ENCODE data around the gene UNC5A. TPM values are rescaled to one million over a fixed set of nuclear protein-coding genes. Genes with fewer than 3 reads are reported as not detected.
A peak's percentile ranks its signal among the peaks of the same experiment; 100 is the strongest.

Gene UNC5A
- total and polyA plus RNA-seq, 10 of the 15 experiments (the other 5 are each of a cell fraction or from before 2014, with no cell fraction given): not detected

GRCh38 chr5:176779537-176779936 lies 30.8 kb upstream of the UNC5A start:
- no peak for DNase-seq (ENCODE audit: low read depth, low spot score)
- Histone ChIP-seq H3K79me2 (ENCODE audit: control insufficient read depth, insufficient read depth, low read length) (no peaks in the 10 kb centered on the region), H3K9ac (ENCODE audit: control insufficient read depth, insufficient read depth, low read length) (no peak overlapping the region), H3K36me3 (ENCODE audit: control insufficient read depth in 2 of 2, insufficient read depth in 2 of 2, low read length in 1 of 2) (no peaks in the 10 kb centered on the region), H3K4me3 (no peak overlapping the region), H3K4me1 (ENCODE audit: control insufficient read depth, insufficient read depth, low read length) (no peaks in the 10 kb centered on the region), H3K27me3 (replicated peaks in 1 of 2; ENCODE audit: control insufficient read depth in 2 of 2, insufficient read depth in 2 of 2, low read length in 1 of 2) (peaks cover 0 to 2% of the 10 kb centered on the region in 2 experiments; a peak in 1 of 4 replicates), H3K27ac (ENCODE audit: control insufficient read depth, insufficient read depth) (no peak overlapping the region), H2AFZ (ENCODE audit: control insufficient read depth, low read depth, low read length) (no peak overlapping the region), H4K20me1 (ENCODE audit: control insufficient read depth, insufficient read depth) (no peaks in the 10 kb centered on the region), H3K9me3 (replicated peaks; ENCODE audit: control insufficient read depth, insufficient read depth, low read length) (no peaks in the 10 kb centered on the region), H3K4me2 (ENCODE audit: control insufficient read depth, insufficient read depth) (no peak overlapping the region)
- ChIA-PET POLR2A (no interaction called here), SMC1A (ENCODE audit: uncharacterized antibody, unreplicated experiment) (no interaction called here), CTCF (no interaction called here), RAD21 (ENCODE audit: unreplicated experiment) (no interaction called here)
- WGBS (ENCODE audit: insufficient coverage, insufficient replicate concordance, low lambda C conversion rate, missing lambda C conversion rate): 45% methylated on average over 9 of the region's 9 CpGs
- no TSS peak for BruUV-seq (replicated peaks)
- no peak for FAIRE-seq
- no peak for ATAC-seq
- intact Hi-C loops (cut with micrococcal nuclease; ENCODE audit: unreplicated experiment): no loop called here
- in situ Hi-C loops (cut with MboI): no loop called here
- TF ChIP-seq KAT2A (conservative IDR thresholded peaks at IDR 0.05; ENCODE audit: control insufficient read depth, low read depth, low read length) (no peak), CEBPB (IDR thresholded peaks at IDR 0.05; ENCODE audit: borderline replicate concordance in 1 of 2, low read depth in 2 of 2, low read length in 2 of 2) (no peak), HDAC6 (IDR thresholded peaks at IDR 0.05; ENCODE audit: unreplicated experiment) (no peak), ATF2 (IDR thresholded peaks at IDR 0.05; ENCODE audit: low read length) (no peak), BCL3 (IDR thresholded peaks at IDR 0.05; ENCODE audit: borderline replicate concordance, insufficient read depth, low read depth, low read length, poor library complexity, severe bottlenecking) (peak; percentile 78), SUZ12 (IDR thresholded peaks at IDR 0.05; ENCODE audit: unreplicated experiment) (no peak), CUX1 (IDR thresholded peaks at IDR 0.05; ENCODE audit: insufficient replicate concordance, low read depth, low read length) (no peak), IRF5 (IDR thresholded peaks at IDR 0.05; ENCODE audit: borderline replicate concordance) (no peak), HDAC2 (IDR thresholded peaks at IDR 0.05) (no peak), SUPT20H (IDR thresholded peaks at IDR 0.05; ENCODE audit: borderline replicate concordance, control insufficient read depth, low read depth, low read length) (no peak), POLR2AphosphoS5 (IDR thresholded peaks at IDR 0.05; ENCODE audit: low read length) (no peak), FOXK2 (IDR thresholded peaks at IDR 0.05) (no peak), BRCA1 (IDR thresholded peaks at IDR 0.05; ENCODE audit: low read depth, low read length) (no peak), ZNF274 (IDR thresholded peaks at IDR 0.05; ENCODE audit: insufficient read depth, insufficient read length) (no peak), RAD21 (IDR thresholded peaks at IDR 0.05; ENCODE audit: insufficient read depth, low read depth, low read length) (no peak)

Data from GM12878 (cell line).